WTC11 (cell line): Measurements from ENCODE around the gene RABL2A. TPM values are rescaled to one million over a fixed set of nuclear protein-coding genes. Genes with fewer than 3 reads are reported as not detected.
"Not testable (repeated sequence)": the region's sequence is repeated elsewhere in the genome, so short reads cannot be mapped to it uniquely, and the experiment has no call there.

ENCODE experiments used
- ATAC-seq: fragments of 200-7000 bp; cut with Tn5 transposase; 2 replicates; pipeline ENCODE4 v1.10.0; 2021; ENCODE audit warnings: mild to moderate bottlenecking, moderate library complexity
- CTCF ChIA-PET: fragments of 300-600 bp; sonication (Branson Sonifier 250); formaldehyde crosslinking; loops from one replicate; lab custom pipeline; 2021; ENCODE audit warnings: antibody characterized with exemption; lab: Charles Lee
- POLR2A ChIA-PET: fragments of 350-600 bp; sonication (Branson Sonifier 250); formaldehyde crosslinking; loops from one replicate; lab custom pipeline; 2021; ENCODE audit warnings: antibody characterized with exemption; lab: Charles Lee
- DNase-seq: peaks from one replicate; pipeline ENCODE4 v3.0.0; 2021; ENCODE audit warnings: low spot score
- H3K27ac Mint-ChIP-seq: 2 replicates; pipeline ENCODE4 v1.8.0; 2021; ENCODE audit warnings: mixed read lengths
- H3K27me3 Mint-ChIP-seq: 2 replicates; pipeline ENCODE4 v1.8.0; 2021; ENCODE audit warnings: low read depth, mild to moderate bottlenecking, moderate library complexity, mixed read lengths
- H3K36me3 Mint-ChIP-seq: 2 replicates; pipeline ENCODE4 v1.8.0; 2021; ENCODE audit warnings: mixed read lengths
- H3K4me1 Mint-ChIP-seq: 2 replicates; pipeline ENCODE4 v1.8.0; 2022; ENCODE audit warnings: mixed read lengths
- H3K4me3 Mint-ChIP-seq: 2 replicates; pipeline ENCODE4 v1.8.0; 2021; ENCODE audit warnings: mild to moderate bottlenecking, moderate library complexity, mixed read lengths
- H3K9me3 Mint-ChIP-seq: 2 replicates; pipeline ENCODE4 v1.8.0; 2021; ENCODE audit warnings: mixed read lengths
- ATF1 ChIP-seq: sonication (generic); formaldehyde crosslinking; IDR thresholded peaks from 2 replicates; pipeline ENCODE4 v1.8.1; 2023; ENCODE audit warnings: mild to moderate bottlenecking, moderate library complexity, missing genetic modification reagents
- CREB1 ChIP-seq: sonication (generic); formaldehyde crosslinking; IDR thresholded peaks from 2 replicates; pipeline ENCODE4 v1.8.0; 2023; ENCODE audit warnings: mild to moderate bottlenecking, missing genetic modification reagents
- CREM ChIP-seq: sonication (generic); formaldehyde crosslinking; IDR thresholded peaks from 2 replicates; pipeline ENCODE4 v1.8.1; 2022; ENCODE audit warnings: mild to moderate bottlenecking, missing genetic modification reagents, moderate library complexity
- CTCF ChIP-seq: fragments of 200-600 bp; IDR thresholded peaks from 2 replicates; pipeline ENCODE4 v1.8.0; 2022; ENCODE audit warnings: antibody characterized with exemption
- E2F1 ChIP-seq: sonication (generic); formaldehyde crosslinking; IDR thresholded peaks from 2 replicates; pipeline ENCODE4 v1.8.0; 2022; ENCODE audit warnings: mild to moderate bottlenecking, missing genetic modification reagents
- ELF4 ChIP-seq: sonication (generic); formaldehyde crosslinking; IDR thresholded peaks from 2 replicates; pipeline ENCODE4 v1.8.1; 2022; ENCODE audit warnings: low read depth, mild to moderate bottlenecking, moderate library complexity, missing genetic modification reagents
- EMX1 ChIP-seq: fragments of 250-450 bp; sonication (Bioruptor Pico); IDR thresholded peaks from 2 replicates; pipeline ENCODE4 v1.8.0; 2021; ENCODE audit warnings: mild to moderate bottlenecking
- GTF2I ChIP-seq: fragments of 250-450 bp; sonication (Bioruptor Pico); conservative IDR thresholded peaks from 2 replicates; pipeline ENCODE4 v1.4.0; 2021; ENCODE audit warnings: mild to moderate bottlenecking
- IRF1 ChIP-seq: sonication (generic); formaldehyde crosslinking; IDR thresholded peaks from 2 replicates; pipeline ENCODE4 v1.8.0; 2023; ENCODE audit warnings: missing genetic modification reagents
- NFE2L1 ChIP-seq: sonication (generic); formaldehyde crosslinking; IDR thresholded peaks from 2 replicates; pipeline ENCODE4 v1.8.1; 2023; ENCODE audit warnings: missing genetic modification reagents
- NR1H2 ChIP-seq: sonication (generic); formaldehyde crosslinking; IDR thresholded peaks from 2 replicates; pipeline ENCODE4 v1.9.0; 2021; ENCODE audit warnings: mild to moderate bottlenecking, moderate library complexity, missing genetic modification reagents
- PREB ChIP-seq: sonication (generic); formaldehyde crosslinking; IDR thresholded peaks from 2 replicates; pipeline ENCODE4 v1.8.1; 2022; ENCODE audit warnings: mild to moderate bottlenecking, missing genetic modification reagents, moderate library complexity, borderline replicate concordance
- PRRX2 ChIP-seq: fragments of 250-450 bp; sonication (Bioruptor Pico); IDR thresholded peaks from 2 replicates; pipeline ENCODE4 v1.8.0; 2021; ENCODE audit warnings: mild to moderate bottlenecking
- RELA ChIP-seq: sonication (generic); formaldehyde crosslinking; IDR thresholded peaks from 2 replicates; pipeline ENCODE4 v1.8.1; 2022; ENCODE audit warnings: missing genetic modification reagents, mild to moderate bottlenecking, borderline replicate concordance
- TCF7 ChIP-seq: sonication (generic); formaldehyde crosslinking; IDR thresholded peaks from 2 replicates; pipeline ENCODE4 v1.8.0; 2022; ENCODE audit warnings: mild to moderate bottlenecking, low read depth, missing genetic modification reagents, moderate library complexity
- TP53 ChIP-seq: sonication (generic); formaldehyde crosslinking; IDR thresholded peaks from 2 replicates; pipeline ENCODE4 v1.8.1; 2023; ENCODE audit warnings: mild to moderate bottlenecking, missing genetic modification reagents
- ZBTB21 ChIP-seq: sonication (generic); formaldehyde crosslinking; IDR thresholded peaks from 2 replicates; pipeline ENCODE4 v1.8.1; 2023; ENCODE audit warnings: mild to moderate bottlenecking, missing genetic modification reagents, borderline replicate concordance
- ZNF263 ChIP-seq: sonication (generic); formaldehyde crosslinking; IDR thresholded peaks from 2 replicates; pipeline ENCODE4 v1.8.1; 2022; ENCODE audit warnings: low read depth, mild to moderate bottlenecking, moderate library complexity, missing genetic modification reagents
- ZNF425 ChIP-seq: fragments of 250-450 bp; sonication (Bioruptor Pico); conservative IDR thresholded peaks from 2 replicates; pipeline ENCODE4 v1.9.0; 2021; ENCODE audit warnings: mild to moderate bottlenecking
- ZNF671 ChIP-seq: fragments of 250-450 bp; sonication (Bioruptor Pico); IDR thresholded peaks from 2 replicates; pipeline ENCODE4 v1.8.0; 2021; ENCODE audit warnings: mild to moderate bottlenecking
- total RNA-seq: library from RNA; stranded (reverse); gene quantifications from 3 replicates; pipeline ENCODE4 v1.2.3, GENCODE V29; 2021

Gene RABL2A
- total RNA-seq, 1 experiment from 2014 or later = 11.0 TPM

- Mint-ChIP-seq H3K27me3 (peaks cover 13% of the 10 kb centered on the region), H3K9me3 (peaks cover 12% of the 10 kb centered on the region)
- ATAC-seq, H3K4me1 Mint-ChIP-seq, H3K4me3 Mint-ChIP-seq, H3K36me3 Mint-ChIP-seq, H3K27ac Mint-ChIP-seq: not testable (repeated sequence)
- CTCF ChIA-PET = interaction anchor here (0.6 kb wide), 1 partner anchor 100 kb away, joined by 3 read pairs; no protein-coding TSS in a partner anchor
- TF ChIP-seq CTCF = peak; percentile 78
- TF ChIP-seq, all 79 proteins: peak for 1; not testable (repeated sequence) for 78
- peak; percentile 63 for DNase-seq
- POLR2A ChIA-PET = not testable (repeated sequence)
Measured at GRCh38 chr2:113602040-113602769, 24.9 kb upstream of the RABL2A start.

- Mint-ChIP-seq H3K9me3 (peaks cover 12% of the 10 kb centered on the region), H3K4me3 (peak overlapping the region; percentile 65; the same call in 1 of the 2 replicates), H3K27ac (no peak overlapping the region), H3K36me3 (peaks cover 10% of the 10 kb centered on the region), H3K4me1 (no peaks in the 10 kb centered on the region), H3K27me3 (peaks cover 13% of the 10 kb centered on the region)
- TF ChIP-seq TP53 (no peak), ZNF425 (no peak), ZNF263 (no peak), EMX1 (CRISPR knock-in tag) (no peak), ZBTB21 (no peak), RELA (CRISPR knock-in tag) (no peak), CREB1 (CRISPR knock-in tag) (no peak), CREM (CRISPR knock-in tag) (no peak), PRRX2 (CRISPR knock-in tag) (no peak), ZNF671 (CRISPR knock-in tag) (no peak), GTF2I (CRISPR knock-in tag) (no peak), PREB (CRISPR knock-in tag) (no peak), NR1H2 (CRISPR knock-in tag) (no peak), NFE2L1 (CRISPR knock-in tag) (no peak), E2F1 (no peak), ELF4 (no peak), ATF1 (no peak), TCF7 (CRISPR knock-in tag) (no peak), IRF1 (no peak)
- no peak for DNase-seq
- POLR2A ChIA-PET = no interaction called here
- peak; percentile 41 for ATAC-seq
- CTCF ChIA-PET = interaction anchor here (0.6 kb wide), 1 partner anchor 99 kb away, joined by 3 read pairs; no protein-coding TSS in a partner anchor
Measured at GRCh38 chr2:113602869-113603466, 24.1 kb upstream of the RABL2A start.
